Cerebellar cortex (tissue), 1 donor: ENCODE results near the gene PFKFB4.
"Not testable (repeated sequence)": the region's sequence is repeated elsewhere in the genome, so short reads cannot be mapped to it uniquely, and the experiment has no call there.

ENCODE experiments used
- DNase-seq: peaks from one replicate; pipeline ENCODE4 v3.0.0-alpha.2; 2015; ENCODE audit warnings: low spot score

The PFKFB4 gene

GRCh38 chr3:48558493-48559134 lies 2.0 kb upstream of the PFKFB4 start:
- no peak for DNase-seq

GRCh38 chr3:48555949-48556795 lies 431 bp downstream of the PFKFB4 start:
- DNase-seq: no peak

- DNase-seq: no peak
These were observed 1.2 kb downstream of the PFKFB4 start for GRCh38 chr3:48555231-48555948.

GRCh38 chr3:48553886-48554845 lies 2.4 kb downstream of the PFKFB4 start:
- DNase-seq: no peak

- DNase-seq: no peak
These were observed 3.2 kb downstream of the PFKFB4 start for GRCh38 chr3:48553361-48553760.

GRCh38 chr3:48552111-48552951 lies 4.3 kb downstream of the PFKFB4 start:
- no peak for DNase-seq

- DNase-seq: not testable (repeated sequence)
These were observed 5.0 kb downstream of the PFKFB4 start for GRCh38 chr3:48551651-48552050.

- peak; percentile 82 for DNase-seq
These were observed 7.6 kb downstream of the PFKFB4 start for GRCh38 chr3:48548729-48549705.

GRCh38 chr3:48548126-48548525 lies 8.5 kb downstream of the PFKFB4 start:
- DNase-seq: no peak

GRCh38 chr3:48546203-48546829 lies 10.3 kb downstream of the PFKFB4 start:
- no peak for DNase-seq

GRCh38 chr3:48544141-48544540 lies 12.5 kb downstream of the PFKFB4 start:
- DNase-seq: no peak

GRCh38 chr3:48543271-48543866 lies 13.2 kb downstream of the PFKFB4 start:
- no peak for DNase-seq

GRCh38 chr3:48538451-48538850 lies 18.2 kb downstream of the PFKFB4 start:
- no peak for DNase-seq

- DNase-seq: no peak
These were observed 19.8 kb downstream of the PFKFB4 start for GRCh38 chr3:48536785-48537184.

- DNase-seq: no peak
These were observed 20.5 kb downstream of the PFKFB4 start for GRCh38 chr3:48536116-48536515.

GRCh38 chr3:48535578-48535977 lies 21.0 kb downstream of the PFKFB4 start:
- no peak for DNase-seq

- DNase-seq: no peak
These were observed 23.6 kb downstream of the PFKFB4 start for GRCh38 chr3:48532977-48533337.

- DNase-seq: no peak
These were observed 24.2 kb downstream of the PFKFB4 start for GRCh38 chr3:48532271-48532976.
